CD4-positive, alpha-beta T cell treated with Interleukin-17A for 4 hours (primary cell): Measurements from ENCODE around the gene C1QTNF8.
"Not testable (repeated sequence)": the region's sequence is repeated elsewhere in the genome, so short reads cannot be mapped to it uniquely, and the experiment has no call there.

Experiments
- DNase-seq: peaks from one replicate; pipeline ENCODE4 v3.0.0-alpha.2; 2020; ENCODE audit warnings: mixed read lengths

C1QTNF8 gene

DNA sequence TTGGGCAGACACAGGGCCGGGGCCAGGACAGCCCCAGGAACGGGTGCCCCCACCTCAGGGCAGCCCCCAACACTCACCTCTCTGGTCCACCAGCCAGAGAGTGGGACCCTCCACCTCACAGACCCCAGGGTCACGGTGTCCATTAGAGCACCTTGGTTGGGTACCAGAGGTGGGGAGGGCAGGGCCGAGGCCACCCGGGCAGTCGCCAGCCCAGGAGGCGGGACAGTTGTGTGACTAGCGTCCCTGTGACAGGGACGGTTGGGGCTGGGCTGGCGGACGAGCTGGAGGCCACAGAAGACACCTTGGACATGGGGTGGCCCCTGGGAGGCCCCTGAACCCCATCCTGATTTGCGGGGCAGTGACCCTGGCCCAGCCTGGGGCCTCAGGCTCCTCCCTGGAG, 11.7 kb upstream of the C1QTNF8 start:
- DNase-seq: no peak

DNA sequence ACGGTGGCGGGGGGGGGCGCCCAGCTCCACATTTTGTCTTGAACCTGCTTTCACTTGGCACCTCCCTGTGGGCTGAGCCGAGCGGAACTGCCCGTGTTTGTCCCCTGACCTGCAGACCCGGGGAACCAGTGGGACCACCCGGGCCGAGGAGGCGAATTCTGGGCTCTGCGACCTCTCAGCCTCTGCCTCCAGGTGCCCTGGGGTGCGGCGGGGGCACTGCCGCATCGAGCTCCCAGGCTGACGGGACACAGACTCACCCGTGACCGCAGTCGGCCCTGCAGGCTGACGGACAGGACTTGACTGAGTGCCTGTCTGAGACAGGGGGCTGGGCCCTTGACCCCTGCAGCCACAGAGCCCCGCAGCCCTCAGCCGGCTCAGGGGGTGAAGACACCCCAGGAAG, 11.1 kb upstream of the C1QTNF8 start:
- no peak for DNase-seq

DNA sequence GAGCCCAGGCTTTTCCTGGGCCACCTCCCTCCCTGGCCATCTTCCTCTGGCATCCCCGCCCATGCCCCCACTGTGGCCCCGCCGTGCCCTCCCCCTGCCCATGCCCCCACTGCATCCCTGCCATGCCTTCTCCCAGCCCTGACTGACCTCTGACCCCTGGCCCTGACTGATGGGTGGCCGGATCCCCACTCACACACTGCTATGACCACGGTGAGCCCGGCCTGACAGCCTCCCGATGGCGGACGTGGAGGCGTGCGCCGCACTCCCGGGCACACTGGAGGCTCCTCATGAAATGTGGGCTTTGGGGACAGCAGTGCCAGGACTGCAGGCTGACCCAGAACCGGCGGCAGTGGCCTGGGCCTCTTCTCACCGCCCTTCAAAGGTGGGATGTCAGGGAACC, 10.6 kb upstream of the C1QTNF8 start:
- DNase-seq: no peak

DNA sequence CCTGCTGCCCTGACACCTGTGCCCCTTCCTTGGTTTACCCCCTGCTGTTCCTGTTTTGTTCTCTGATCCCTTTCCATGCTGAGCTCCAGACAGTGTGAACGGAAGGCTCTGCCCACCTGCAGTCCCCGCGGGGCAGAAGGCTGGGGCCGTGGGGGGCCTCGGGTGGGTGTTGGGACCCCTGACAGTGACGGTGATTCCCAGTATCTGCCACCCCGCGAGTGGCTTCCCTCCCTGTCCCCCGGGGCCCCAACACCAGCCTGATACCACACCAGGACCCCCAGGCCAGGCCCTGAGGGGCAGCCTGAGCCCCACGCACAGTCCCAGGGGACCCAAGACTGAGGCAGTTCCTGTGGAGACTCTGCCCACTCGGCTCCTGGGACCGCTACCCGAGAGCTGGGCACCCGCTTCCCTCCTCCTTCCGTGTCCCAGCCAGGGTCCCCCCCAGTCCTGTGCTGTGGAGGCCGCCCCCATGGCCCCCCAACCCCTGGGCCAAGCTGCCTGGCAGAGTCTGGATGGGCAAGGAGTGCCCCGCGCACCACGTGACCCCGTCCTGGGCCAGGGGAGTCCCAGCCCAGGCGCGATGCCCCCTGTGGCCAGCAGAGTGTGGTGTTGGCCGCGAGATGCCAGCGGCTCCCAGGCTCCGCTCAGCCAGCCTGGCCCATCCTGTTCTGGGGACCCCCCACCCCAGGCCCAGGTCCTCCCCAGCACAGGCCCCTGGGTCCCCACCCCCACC, 10.0 kb upstream of the C1QTNF8 start:
- DNase-seq: peak; percentile 55

DNA sequence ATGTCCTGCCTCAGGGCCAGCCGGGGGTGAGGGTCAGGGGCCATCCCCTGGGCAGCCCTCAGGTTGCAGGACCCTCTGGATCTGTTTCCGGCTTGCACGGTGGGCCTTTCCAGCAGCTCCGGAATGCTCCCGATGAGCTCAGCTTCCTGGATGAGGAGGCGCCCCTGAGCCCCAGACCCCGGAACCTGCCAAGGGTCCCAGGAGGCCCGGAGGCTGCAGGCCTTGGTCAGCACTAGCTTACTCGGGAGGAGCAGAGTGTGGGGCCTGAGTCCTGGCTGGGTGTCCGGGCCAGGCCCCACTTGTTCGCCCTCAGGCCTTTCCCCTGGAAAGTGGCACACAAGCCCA, 7.6 kb upstream of the C1QTNF8 start:
- no peak for DNase-seq

DNA sequence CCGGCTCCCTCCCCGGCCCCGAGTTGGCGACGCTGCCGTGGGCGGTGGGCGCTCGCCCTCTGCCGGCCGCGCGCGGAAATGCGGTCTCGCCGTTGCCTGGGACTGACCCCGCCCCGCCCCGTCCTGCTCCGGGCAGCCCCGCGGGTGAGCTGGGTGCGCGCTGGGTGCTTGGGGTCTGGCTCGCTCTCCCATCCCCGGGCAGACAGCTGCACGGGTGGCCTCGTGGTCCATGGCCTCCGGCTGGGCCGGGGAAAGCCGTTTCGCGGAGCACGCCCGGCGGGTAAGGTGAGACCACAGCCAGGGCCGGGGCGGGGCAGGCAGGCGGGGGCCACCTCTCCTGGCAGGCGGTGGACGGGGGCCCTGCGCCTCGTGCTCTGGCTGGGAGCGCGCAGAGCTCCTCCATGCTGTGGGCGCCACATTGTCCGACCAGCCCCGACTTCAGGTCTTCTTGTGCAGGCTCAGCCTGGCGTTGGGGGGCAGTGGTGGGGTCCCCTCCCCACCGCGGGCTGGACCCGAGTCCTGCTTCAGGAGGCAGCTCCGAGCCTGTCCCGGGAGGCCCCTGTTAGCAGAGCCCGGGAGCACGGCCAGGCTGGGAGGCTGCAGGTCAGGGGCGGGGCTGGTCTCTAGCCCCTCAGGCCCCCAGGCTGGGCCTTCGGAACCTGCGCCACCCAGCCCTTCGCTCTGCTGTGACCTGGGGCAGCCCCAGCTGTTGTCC, 7.0 kb upstream of the C1QTNF8 start:
- DNase-seq: peak; percentile 78

DNA sequence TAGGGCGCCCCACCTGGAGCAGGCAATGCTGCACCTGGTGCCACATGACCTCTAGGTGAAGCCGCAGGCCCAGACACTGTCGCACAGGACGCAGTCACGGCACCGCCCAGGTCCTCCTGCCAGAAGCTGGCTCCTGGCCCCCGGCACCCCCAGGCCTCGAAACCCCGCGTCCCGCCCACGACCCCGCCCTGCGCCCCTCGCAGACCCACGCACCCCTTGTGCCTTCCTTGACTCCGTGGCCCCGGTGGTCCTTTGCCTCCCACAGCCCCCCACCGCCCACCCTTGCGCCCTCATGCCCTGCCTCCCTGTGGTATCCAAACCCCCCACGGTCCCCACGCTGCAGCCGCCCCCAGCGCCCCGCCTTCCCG, 6.3 kb upstream of the C1QTNF8 start:
- no peak for DNase-seq

DNA sequence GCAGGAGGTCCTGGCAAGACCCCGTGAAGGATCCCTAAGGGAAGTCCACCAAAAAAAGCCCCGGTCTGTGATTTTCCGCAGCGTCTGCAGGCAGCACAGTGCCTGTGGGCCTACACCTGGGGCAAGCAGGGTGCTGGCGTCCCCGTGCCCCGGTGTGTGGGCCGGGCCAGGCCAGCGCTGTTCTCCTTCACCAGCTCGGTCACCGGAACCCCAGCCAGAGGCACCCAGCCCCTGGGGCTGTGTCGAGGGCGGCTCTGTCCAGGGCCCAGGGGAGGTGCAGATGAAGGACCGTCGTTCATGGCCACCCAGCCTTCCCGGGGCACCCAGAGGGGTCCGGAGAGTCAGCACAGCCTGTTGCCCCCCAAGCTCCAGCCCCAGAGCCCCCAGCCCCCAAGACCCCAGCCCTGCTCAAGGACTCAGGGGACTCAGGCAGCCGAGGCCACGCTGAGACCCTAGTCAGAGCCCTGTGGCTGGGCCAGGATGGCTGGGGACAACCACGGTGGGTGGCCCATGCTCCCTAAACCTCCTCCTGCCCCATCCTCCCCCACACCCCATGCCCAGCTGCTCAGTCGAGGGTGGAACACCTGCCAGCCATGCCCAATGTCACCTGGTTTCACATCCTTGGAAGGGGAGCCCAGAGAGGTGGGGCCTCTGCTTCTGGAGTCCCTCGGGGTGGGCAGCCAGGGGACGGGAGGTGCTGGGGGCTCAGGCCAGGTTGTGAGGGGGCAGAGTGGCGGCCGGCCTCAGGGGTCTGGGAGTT, 5.7 kb upstream of the C1QTNF8 start:
- DNase-seq: no peak

DNA sequence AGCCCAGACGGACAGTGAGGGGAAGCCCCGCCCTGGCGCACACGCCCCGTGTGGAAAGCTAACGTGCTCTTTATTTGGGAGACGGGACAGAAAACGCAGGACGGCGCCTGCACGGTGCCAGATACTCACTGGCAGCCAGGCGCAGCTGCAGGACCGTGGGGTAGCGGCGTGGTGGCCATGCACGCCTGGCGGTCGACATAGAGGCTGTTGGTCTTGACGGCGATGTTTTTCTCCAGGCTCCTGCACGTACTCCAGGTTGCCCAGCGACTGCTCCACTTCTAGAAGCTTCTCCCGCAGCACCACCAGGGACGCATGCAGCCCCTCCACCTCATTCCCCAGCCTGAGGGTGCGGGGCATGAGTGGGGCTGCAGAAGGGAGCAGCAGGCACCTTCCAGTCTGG, 5.1 kb upstream of the C1QTNF8 start:
- DNase-seq: no peak

DNA sequence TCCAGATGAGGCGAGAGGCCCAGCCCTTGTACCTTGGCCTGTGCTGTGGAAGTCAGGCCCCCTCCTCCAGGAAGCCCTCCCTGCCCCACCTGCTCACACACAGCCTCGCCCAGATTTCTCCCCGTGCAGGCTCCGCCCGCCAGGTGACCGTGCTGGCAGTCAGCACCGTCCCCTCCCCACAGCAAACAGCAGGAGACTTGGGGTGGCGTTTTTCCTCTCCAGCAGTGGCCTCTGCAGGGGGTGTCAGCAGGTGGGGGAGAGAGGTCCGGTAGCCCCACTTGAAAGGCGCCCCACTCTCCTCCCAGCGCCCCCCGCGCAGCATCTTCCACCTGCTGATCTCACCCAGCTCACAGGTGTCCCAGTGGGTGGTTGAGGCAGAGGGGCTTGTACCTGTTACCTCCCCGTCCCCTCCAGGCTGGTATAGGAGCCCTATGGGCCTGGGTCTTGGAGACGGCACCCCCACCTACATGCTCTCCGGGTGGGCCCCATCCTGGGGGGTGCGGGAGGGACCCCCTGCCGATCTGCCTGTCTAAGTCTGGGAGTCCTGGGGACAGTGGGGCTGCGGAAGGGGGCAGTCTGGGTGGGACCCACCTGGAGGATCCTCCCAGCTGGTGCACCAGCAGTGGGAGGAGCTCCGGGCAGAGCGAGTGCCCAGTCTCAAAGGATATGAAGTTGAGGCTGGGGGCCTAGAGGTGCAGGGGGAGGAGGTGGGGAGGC, 4.2 kb upstream of the C1QTNF8 start:
- DNase-seq: no peak

DNA sequence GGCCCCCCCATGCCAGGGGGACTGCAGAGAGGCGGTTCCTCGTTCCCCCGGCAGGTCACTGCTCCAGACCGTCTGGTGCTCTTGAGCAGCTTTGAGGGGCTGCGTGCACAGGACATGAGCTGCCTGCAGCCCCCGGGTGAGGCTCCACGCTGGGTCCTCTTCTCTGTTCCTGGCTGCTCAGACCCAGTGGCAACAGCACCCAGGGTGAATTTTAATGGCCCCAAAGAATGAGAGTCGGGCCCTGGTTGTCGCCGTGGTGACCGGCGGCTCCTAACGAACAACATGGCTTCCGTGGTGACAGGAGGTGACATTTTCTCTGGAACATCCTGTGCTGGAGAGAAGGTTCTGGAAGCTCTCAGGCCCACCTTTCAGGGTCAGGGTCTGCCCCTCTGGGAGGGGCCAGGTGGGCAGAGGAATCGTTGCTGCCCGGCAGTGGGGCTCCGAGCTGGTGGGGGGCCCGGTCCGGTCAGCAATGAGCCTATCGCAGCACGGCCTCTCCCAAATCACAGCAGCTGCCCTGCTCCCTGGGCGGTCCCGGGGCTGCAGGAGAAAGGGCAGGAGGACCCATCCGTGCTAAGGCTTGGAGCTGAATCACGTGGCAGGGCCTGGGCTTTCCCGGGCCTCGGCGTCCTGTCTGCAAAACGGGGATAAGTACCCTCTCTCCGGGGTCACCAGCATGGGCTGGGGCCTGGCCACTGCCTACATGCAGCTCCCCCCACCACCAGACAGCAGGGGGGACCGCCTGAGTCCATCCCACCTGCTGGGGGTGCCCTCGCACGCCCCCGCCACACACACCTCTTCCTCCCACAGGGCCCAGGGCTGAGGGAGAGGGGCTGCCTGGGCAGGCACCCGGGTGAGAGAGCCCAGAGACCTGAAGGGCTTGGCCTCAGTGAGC, 3.4 kb upstream of the C1QTNF8 start:
- no peak for DNase-seq

DNA sequence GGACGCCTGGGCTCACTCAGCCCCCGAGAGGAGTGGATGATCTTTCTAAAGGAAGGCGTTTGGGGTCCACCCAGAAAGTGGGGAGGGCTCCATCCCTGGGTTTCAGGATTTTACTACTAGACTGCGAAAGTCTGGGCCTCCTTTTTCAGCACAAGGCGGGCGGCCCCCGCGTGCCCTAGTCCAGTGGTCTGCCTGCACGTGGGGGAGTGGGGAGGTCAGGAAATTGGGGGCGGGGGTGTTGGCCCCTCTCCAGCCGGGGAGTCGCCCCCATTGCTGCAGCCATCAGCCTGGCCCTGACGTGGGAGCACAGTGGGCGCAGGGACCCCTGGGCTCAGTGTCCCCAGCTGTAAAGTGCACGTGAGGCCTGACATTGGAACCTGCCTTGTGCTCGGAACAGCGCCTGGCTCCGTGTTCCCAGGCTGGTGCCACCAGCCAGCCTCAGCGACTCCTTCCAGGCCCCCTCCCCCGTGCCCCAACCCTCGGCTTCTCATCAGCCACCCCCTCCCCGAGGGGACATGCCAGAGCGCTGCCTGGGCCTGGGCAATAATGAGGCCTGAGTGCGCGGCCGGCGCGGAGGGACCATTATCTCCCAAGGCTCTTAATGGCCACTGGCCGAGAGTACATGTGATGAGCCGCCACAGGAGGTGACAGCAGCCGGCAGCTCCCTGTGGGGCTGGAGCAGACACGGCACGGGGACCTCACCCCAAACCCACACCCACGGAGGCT, 2.4 kb upstream of the C1QTNF8 start:
- no peak for DNase-seq

DNA sequence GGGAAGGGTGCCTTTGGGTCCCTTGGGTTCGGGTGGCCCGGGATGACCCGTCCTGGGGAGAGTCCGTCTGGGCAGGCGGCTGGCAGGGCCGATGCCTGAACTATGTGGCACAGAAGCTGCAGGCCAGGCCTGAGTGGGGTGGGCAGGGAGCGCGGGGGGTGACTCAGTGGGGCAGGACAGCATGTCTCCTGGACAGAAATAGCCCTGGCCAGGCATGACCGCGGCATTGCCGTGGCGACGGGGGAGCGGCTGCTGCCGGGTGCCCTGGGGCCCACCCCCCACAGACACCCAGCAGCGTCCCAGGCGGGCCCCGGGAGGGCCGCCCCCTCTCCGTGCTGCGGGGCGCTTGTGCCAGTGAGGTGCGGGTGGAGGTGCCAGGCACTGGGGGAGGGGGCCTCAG, 1.8 kb upstream of the C1QTNF8 start:
- DNase-seq: no peak

DNA sequence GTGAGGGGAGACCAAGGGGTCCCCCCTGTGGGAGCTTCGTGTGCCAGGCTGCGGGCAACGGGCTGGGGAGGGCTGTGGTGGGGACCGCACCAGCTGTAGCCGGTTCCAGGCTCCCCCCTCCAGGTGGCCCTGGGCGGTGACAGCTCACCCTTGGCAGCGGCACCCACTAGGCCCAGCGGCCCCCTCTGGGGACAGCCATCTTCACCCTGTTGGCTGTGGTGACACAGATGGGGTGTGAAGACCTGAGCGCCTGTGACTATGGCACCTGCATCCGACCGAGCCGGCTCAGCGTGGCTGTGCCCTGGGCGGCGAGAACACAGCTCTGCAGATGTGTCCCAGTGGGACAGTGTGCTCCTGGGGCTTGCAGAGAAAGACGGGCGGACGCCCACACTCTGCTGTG, 1.1 kb upstream of the C1QTNF8 start:
- DNase-seq: no peak

DNA sequence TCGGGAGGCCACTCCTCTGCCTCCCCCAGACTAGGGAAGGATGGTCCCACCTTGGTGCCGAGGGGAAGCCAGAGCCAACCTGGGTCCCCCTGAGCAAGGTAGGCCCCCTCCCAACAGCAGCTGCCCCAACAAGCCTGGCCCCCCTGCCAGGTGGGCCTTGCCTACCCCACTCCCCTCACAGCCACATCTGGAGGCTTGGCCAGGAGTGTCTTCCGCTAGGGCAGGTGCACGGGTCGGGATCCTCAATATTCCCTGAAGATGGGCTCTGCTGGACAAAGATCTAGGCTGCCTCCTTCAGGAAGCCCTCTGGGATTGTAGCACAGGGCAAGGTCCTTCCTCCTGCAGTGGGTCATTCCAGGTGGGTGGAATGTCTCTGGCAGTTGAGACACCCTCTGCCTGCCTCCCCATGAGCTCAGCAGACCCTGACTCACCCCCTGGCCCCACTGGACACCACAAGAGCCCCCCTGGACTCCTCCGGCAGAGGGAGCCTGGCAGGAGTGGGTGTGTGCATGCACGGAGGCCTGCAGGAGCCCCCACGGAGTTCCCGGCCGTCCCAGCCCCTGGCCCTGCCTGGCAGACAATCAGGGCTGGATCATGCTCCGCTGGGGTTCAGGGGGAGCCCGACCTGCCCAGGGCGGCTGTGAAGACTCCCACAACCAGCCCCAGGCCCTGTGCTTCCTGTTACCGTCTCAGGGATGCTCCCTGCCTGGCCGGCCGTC, 435 bp downstream of the C1QTNF8 start:
- no peak for DNase-seq

DNA sequence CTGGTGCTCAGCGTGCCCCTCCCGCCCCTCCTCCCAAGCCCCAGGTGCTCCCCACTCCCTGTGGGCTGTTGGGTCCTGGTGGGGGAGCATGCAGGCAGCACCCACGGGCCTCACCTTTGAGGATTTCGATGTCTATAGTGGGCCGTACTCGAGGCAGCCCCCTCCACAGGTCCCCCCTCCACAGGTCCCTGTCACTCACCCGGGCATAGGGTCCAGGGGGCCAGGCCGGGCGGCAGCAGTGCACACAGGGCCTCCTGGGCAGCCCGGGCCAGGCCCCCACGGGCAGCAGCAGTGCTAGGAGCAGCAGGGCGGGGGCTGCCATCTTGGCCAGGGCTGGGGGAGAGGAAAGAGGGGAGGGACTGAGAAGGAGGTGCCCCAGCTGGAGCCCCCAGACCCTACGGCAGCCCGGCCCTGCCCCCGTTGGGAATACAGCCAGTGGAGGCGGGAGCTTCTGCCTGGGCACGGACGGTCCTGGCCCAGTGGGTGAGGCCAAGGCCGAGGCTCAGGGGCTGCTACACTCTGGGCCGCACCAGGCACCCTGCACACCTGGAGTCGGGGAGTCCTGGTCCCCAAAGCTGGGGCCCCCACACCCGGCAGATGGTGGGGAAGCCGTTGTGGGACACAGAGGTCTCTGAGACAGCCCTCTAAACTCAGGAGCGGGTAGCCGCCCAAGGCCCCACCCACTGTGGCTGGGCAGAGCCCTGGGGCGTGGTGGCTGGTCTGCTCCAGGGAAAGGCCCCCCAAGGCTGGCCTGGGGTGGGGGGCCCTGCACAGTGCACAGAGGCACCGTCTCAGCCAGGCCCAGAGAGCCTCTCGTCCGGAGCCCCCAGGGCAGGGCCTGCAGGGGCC, 1.2 kb downstream of the C1QTNF8 start:
- no peak for DNase-seq

DNA sequence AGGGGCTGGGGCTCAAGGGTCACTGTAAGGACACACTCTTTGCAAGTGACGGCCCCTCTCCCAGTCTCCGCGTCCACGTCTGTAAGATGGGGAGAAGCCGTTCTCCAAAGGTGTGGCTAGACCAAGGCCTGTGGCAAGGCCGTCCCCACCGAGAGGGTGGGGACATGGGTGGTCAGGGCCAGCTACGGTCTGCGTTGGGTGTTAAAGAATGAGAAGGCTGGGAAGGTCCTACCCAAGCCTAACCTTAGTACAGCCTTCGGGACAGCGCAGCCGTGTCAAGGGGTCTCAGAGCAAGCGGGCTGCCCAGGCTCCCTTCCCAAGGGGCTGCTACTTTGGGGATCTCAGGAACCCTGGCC, 1.9 kb downstream of the C1QTNF8 start:
- no peak for DNase-seq

DNA sequence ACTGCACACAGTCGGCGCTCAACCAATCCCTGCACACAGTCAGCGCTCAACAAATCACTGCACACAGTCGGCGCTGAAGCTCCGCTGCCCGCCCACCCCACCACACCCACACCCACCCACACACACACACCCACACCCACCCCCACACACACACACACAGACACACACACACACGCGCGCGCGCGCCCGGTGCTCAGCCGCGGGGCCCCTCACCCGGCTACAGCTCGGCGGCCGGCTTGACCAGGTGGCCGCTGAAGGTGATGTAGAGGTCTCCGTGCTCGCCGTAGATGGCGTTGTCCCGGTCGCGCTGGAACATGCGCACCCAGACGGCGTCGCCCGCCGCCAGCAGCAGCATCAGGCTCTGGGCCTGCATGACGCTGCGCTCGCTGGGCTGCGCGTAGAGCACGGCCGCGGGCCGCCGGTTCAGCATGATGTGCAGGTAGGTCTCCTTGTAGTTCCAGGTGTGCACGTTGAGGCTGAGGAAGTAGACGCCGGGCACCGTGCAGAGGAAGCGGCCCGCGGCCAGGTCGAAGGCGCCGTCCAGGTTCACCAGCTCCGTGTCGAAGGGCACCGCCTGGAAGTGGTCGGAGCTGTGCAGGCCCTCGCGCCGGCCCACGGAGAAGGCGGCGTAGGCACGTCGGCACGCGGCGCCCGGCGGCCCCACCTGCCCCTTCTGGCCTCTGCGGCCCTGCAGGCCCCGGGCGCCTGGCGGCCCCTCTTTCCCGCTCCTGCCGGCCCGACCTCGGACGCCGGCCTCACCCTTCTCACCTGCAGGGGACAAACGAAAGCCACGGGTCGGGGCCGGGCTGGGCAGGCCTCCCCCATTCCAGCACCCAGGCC, 2.5 kb downstream of the C1QTNF8 start:
- no peak for DNase-seq

DNA sequence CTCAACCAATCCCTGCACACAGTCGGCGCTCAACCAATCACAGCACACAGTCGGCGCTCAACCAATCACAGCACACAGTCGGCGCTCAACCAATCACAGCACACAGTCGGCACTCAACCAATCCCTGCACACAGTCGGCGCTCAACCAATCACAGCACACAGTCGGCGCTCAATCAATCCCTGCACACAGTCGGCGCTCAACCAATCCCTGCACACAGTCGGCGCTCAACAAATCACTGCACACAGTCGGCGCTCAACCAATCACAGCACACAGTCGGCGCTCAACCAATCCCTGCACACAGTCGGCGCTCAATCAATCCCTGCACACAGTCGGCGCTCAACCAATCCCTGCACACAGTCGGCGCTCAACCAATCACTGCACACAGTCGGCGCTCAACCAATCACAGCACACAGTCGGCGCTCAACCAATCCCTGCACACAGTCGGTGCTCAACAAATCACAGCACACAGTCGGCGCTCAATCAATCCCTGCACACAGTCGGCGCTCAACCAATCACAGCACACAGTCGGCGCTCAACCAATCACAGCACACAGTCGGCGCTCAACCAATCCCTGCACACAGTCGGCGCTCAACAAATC, 3.3 kb downstream of the C1QTNF8 start:
- not testable (repeated sequence) for DNase-seq
